ENCODE measurements around the gene SLC7A1. TPM values are rescaled to one million over a fixed set of nuclear protein-coding genes. Genes with fewer than 3 reads are reported as not detected.

The SLC7A1 gene
- total and polyA plus RNA-seq, 2 of the 4 experiments (the other 2 are of a cell fraction) = 9.7 to 22.3 TPM

DNA sequence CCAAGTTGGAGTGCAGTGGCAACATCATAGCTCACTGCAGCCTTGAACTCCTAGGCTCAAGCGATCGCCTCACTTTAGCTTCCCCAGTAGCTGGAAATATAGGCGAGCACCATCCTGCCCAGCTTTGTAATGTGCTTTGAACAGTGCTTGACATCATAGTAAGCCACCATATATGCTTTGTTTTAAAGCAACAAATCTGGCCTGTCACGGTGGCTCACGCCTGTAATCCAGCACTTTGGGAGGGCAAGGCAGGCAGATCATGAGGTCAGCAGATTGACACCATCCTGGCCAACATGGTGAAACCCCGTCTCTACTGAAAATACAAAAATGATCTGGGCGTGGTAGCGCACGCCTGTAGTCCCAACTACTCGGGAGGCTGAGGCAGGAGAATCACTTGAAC, 1.8 kb upstream of the SLC7A1 start:
- Histone ChIP-seq H3K56ac (ENCODE audit: extremely low read depth, insufficient read depth, low read length) (no peak overlapping the region), H3K9ac (ENCODE audit: low read depth, low read length) (no peak overlapping the region), H4K5ac (ENCODE audit: low read depth, low read length) (no peak overlapping the region), H3K4me3 (ENCODE audit: insufficient read depth, low read depth, low read length) (no peak overlapping the region), H3K4ac (ENCODE audit: low read depth, low read length) (no peak overlapping the region), H2BK120ac (ENCODE audit: low read depth, low read length) (no peak overlapping the region), H3K18ac (ENCODE audit: low read depth, low read length) (no peak overlapping the region), H3K14ac (replicated peaks; ENCODE audit: low read depth, low read length) (no peak overlapping the region), H2BK5ac (ENCODE audit: low read depth, low read length, poor library complexity, severe bottlenecking) (no peak overlapping the region), H2BK15ac (ENCODE audit: low read depth, low read length) (no peak overlapping the region), H3K27me3 (ENCODE audit: control insufficient read depth, insufficient read depth, low read length) (peaks cover 10% of the 10 kb centered on the region), H4K20me1 (ENCODE audit: insufficient read depth, low read length) (peaks cover 17% of the 10 kb centered on the region), H2BK20ac (ENCODE audit: low read depth, low read length) (no peak overlapping the region), H2AK9ac (replicated peaks; ENCODE audit: low read depth, low read length, poor library complexity) (no peak overlapping the region), H3K36me3 (ENCODE audit: control insufficient read depth, insufficient read depth, low read length) (no peaks in the 10 kb centered on the region), H3K4me2 (ENCODE audit: low read depth, low read length) (no peak overlapping the region), H2AFZ (replicated peaks; ENCODE audit: low read length, poor library complexity) (no peak overlapping the region), H2AK5ac (ENCODE audit: low read depth, low read length) (no peak overlapping the region), H3K4me1 (ENCODE audit: control insufficient read depth, insufficient read depth, low read length) (peaks cover under 1% of the 10 kb centered on the region), H3K9me1 (ENCODE audit: insufficient read depth, low read length) (peaks cover 7% of the 10 kb centered on the region), H3K23ac (ENCODE audit: low read depth, low read length) (no peak overlapping the region), H3K9me3 (ENCODE audit: control insufficient read depth, insufficient read depth, low read length) (no peaks in the 10 kb centered on the region), H4K8ac (ENCODE audit: low read depth in 2 of 2, low read length in 2 of 2) (no peak overlapping the region), H3K27ac (ENCODE audit: insufficient read depth, low read length) (no peak overlapping the region), H4K91ac (ENCODE audit: insufficient read depth, low read depth, low read length) (no peak overlapping the region), H3K79me1 (ENCODE audit: low read depth in 1 of 2, low read length in 2 of 2) (peaks cover 5 to 23% of the 10 kb centered on the region in 2 experiments)
- intact Hi-C loops (cut with micrococcal nuclease) = no loop called here
- no TSS peak for BruUV-seq (replicated peaks)
- CTCF ChIA-PET = interaction anchor here (1.0 to 1.7 kb wide), 2 partner anchors 10 to 20 kb away, joined by 3 to 4 read pairs; no protein-coding TSS in a partner anchor
- TF ChIP-seq MAZ (IDR thresholded peaks at IDR 0.05; ENCODE audit: borderline replicate concordance, low read depth, low read length) (no peak), CHD1 (IDR thresholded peaks at IDR 0.05; ENCODE audit: low read depth, low read length) (no peak), RAD21 (IDR thresholded peaks at IDR 0.05; ENCODE audit: low read length) (no peak), POLR2A (IDR thresholded peaks at IDR 0.05; ENCODE audit: low read depth, low read length) (no peak), NFE2L2 (IDR thresholded peaks at IDR 0.05; ENCODE audit: low read depth, low read length) (no peak), RFX5 (IDR thresholded peaks at IDR 0.05; ENCODE audit: low read depth, low read length) (no peak), MXI1 (IDR thresholded peaks at IDR 0.05; ENCODE audit: borderline replicate concordance, low read depth, low read length) (no peak), USF2 (IDR thresholded peaks at IDR 0.05; ENCODE audit: low read depth, low read length) (no peak), SMC3 (IDR thresholded peaks at IDR 0.05; ENCODE audit: low read depth, low read length) (no peak), FOS (IDR thresholded peaks at IDR 0.05; ENCODE audit: low read depth, low read length) (no peak), BHLHE40 (IDR thresholded peaks at IDR 0.05; ENCODE audit: low read depth, low read length) (no peak)
- TF ChIP-seq, protein P1, sequence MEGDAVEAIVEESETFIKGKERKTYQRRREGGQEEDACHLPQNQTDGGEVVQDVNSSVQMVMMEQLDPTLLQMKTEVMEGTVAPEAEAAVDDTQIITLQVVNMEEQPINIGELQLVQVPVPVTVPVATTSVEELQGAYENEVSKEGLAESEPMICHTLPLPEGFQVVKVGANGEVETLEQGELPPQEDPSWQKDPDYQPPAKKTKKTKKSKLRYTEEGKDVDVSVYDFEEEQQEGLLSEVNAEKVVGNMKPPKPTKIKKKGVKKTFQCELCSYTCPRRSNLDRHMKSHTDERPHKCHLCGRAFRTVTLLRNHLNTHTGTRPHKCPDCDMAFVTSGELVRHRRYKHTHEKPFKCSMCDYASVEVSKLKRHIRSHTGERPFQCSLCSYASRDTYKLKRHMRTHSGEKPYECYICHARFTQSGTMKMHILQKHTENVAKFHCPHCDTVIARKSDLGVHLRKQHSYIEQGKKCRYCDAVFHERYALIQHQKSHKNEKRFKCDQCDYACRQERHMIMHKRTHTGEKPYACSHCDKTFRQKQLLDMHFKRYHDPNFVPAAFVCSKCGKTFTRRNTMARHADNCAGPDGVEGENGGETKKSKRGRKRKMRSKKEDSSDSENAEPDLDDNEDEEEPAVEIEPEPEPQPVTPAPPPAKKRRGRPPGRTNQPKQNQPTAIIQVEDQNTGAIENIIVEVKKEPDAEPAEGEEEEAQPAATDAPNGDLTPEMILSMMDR (conservative IDR thresholded peaks at IDR 0.05; ENCODE audit: low read depth, low read length) = no peak
- TF ChIP-seq, protein P2, sequence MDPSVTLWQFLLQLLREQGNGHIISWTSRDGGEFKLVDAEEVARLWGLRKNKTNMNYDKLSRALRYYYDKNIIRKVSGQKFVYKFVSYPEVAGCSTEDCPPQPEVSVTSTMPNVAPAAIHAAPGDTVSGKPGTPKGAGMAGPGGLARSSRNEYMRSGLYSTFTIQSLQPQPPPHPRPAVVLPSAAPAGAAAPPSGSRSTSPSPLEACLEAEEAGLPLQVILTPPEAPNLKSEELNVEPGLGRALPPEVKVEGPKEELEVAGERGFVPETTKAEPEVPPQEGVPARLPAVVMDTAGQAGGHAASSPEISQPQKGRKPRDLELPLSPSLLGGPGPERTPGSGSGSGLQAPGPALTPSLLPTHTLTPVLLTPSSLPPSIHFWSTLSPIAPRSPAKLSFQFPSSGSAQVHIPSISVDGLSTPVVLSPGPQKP (IDR thresholded peaks at IDR 0.05; ENCODE audit: borderline replicate concordance, low read depth, low read length) = no peak
- POLR2A ChIA-PET (ENCODE audit: unreplicated experiment) = no interaction called here
- 87% methylated on average over 4 of the region's 10 CpGs; no CpG with 5 or more reads in 1 of the 2 experiments for WGBS, 2 experiments (ENCODE audit: extremely low coverage in 2 of 2, insufficient read length in 1 of 2)
- in situ Hi-C loops (cut with MboI; ENCODE audit: low sequenced_read_pairs) = no loop called here
- dilution Hi-C loops (cut with HindIII; ENCODE audit: low sequenced_read_pairs, unreplicated experiment) = no loop called here
- DNase-seq = no peak
- no peak for ATAC-seq (ENCODE audit: low read depth)
